MCF 10A (cell line): ENCODE measurements around the gene MCIDAS. TPM values are rescaled to one million over a fixed set of nuclear protein-coding genes. Genes with fewer than 3 reads are reported as not detected.

ENCODE experiments used
- BruUV-seq: library from RNA; stranded (reverse); fragments of 400-500 nt; replicated peaks from 2 replicates; lab custom pipeline; 2021; lab: Mats Ljungman, UMichigan
- CTCF ChIA-PET: fragments of 300-600 bp; sonication (Branson Sonifier 250); formaldehyde crosslinking; extraction: SDS; loops from one replicate; lab custom pipeline; 2021; ENCODE audit warnings: antibody characterized with exemption, inconsistent platforms; lab: Yijun Ruan, JAX
- POLR2A ChIA-PET: fragments of 300-600, 350-650 bp; sonication (Branson Sonifier 250); formaldehyde crosslinking; extraction: SDS; loops from one replicate; lab custom pipeline; 2020; ENCODE audit warnings: antibody characterized with exemption, inconsistent platforms; lab: Yijun Ruan, JAX
- DNase-seq: peaks from one replicate; pipeline ENCODE4 v3.0.0-alpha.2; 2018; ENCODE audit not compliant: unreplicated experiment
- H3K27ac Mint-ChIP-seq: one replicate; pipeline ENCODE4 v1.8.0; 2022; ENCODE audit warnings: mild to moderate bottlenecking, low read depth, mixed read lengths; ENCODE audit not compliant: unreplicated experiment
- H3K27me3 Mint-ChIP-seq: one replicate; pipeline ENCODE4 v1.8.0; 2022; ENCODE audit warnings: mixed read lengths; ENCODE audit not compliant: insufficient read depth, unreplicated experiment
- H3K36me3 Mint-ChIP-seq: one replicate; pipeline ENCODE4 v1.8.0; 2022; ENCODE audit warnings: mild to moderate bottlenecking, moderate library complexity, mixed read lengths; ENCODE audit not compliant: insufficient read depth, unreplicated experiment
- H3K4me1 Mint-ChIP-seq: one replicate; pipeline ENCODE4 v1.8.0; 2022; ENCODE audit warnings: mixed read lengths; ENCODE audit not compliant: insufficient read depth, unreplicated experiment
- H3K4me3 Mint-ChIP-seq: one replicate; pipeline ENCODE4 v1.8.0; 2022; ENCODE audit warnings: mild to moderate bottlenecking, moderate library complexity, mixed read lengths; ENCODE audit not compliant: unreplicated experiment
- H3K9me3 Mint-ChIP-seq: one replicate; pipeline ENCODE4 v1.8.0; 2022; ENCODE audit warnings: mixed read lengths; ENCODE audit not compliant: unreplicated experiment
- CTCF ChIP-seq: fragments of 200-600 bp; IDR thresholded peaks from one replicate; pipeline ENCODE4 v1.8.0; 2022; ENCODE audit warnings: antibody characterized with exemption, mild to moderate bottlenecking; ENCODE audit not compliant: unreplicated experiment
- intact Hi-C: fragments of 100-400 bp; cut with micrococcal nuclease; formaldehyde crosslinking; loops from 2 replicates; pipeline ENCODE4 v1.14.1; 2022
- total RNA-seq: library from RNA; stranded (reverse); gene quantifications from 2 replicates; pipeline ENCODE4 v1.2.3, GENCODE V29; 2022

MCIDAS gene
- total RNA-seq, 1 experiment from 2014 or later, result 1.8 TPM

- POLR2A ChIA-PET, result interaction anchor here (0.6 to 1.7 kb wide), 7 partner anchors 8 to 935 kb away, joined by 3 to 5 read pairs (median 3); partner anchors contain the start of genes DHX29 and MTREX
- Mint-ChIP-seq H3K9me3 (no peaks in the 10 kb centered on the region), H3K4me1 (peaks cover 11% of the 10 kb centered on the region), H3K36me3 (no peaks in the 10 kb centered on the region), H3K27me3 (peaks cover 4% of the 10 kb centered on the region), H3K4me3 (no peak overlapping the region), H3K27ac (no peak overlapping the region)
- TF ChIP-seq CTCF, result no peak
- CTCF ChIA-PET, result interaction anchor here (1.6 kb wide), 1 partner anchor 53 kb away, joined by 4 read pairs; the partner anchor contains the start of gene CCNO
- intact Hi-C loops, result no loop called here
- DNase-seq, result no peak
- no TSS peak for BruUV-seq
These were observed 47.1 kb downstream of the MCIDAS start for GRCh38 chr5:55180016-55180415.

GRCh38 chr5:55177078-55177477 lies 50.0 kb downstream of the MCIDAS start:
- Mint-ChIP-seq H3K27me3 (no peaks in the 10 kb centered on the region), H3K4me3 (peak overlapping the region; percentile 57), H3K36me3 (no peaks in the 10 kb centered on the region), H3K27ac (no peak overlapping the region), H3K4me1 (peaks cover 16% of the 10 kb centered on the region), H3K9me3 (no peaks in the 10 kb centered on the region)
- BruUV-seq, result no TSS peak
- POLR2A ChIA-PET, result interaction anchor here (0.9 to 4.7 kb wide), 3 partner anchors 17 to 131 kb away, joined by 4 to 40 read pairs (median 5); partner anchors contain the start of genes CCNO, DHX29, GPX8 and MTREX
- TF ChIP-seq CTCF, result no peak
- CTCF ChIA-PET, result interaction anchor here (0.7 to 4.1 kb wide), 7 partner anchors 9 to 85 kb away, joined by 3 to 14 read pairs (median 3); partner anchors contain the start of gene GPX8
- no peak for DNase-seq
- intact Hi-C loops, result loop anchor here (10.0 kb wide), 1 partner anchor 128 kb away; the partner anchor contains the start of genes DHX29 and MTREX

- CTCF ChIA-PET, result interaction anchor here (0.6 to 4.1 kb wide), 13 partner anchors 10 to 651 kb away, joined by 3 to 14 read pairs (median 3); partner anchors contain the start of genes DHX29 and GPX8
- Mint-ChIP-seq H3K27ac (no peak overlapping the region), H3K36me3 (no peaks in the 10 kb centered on the region), H3K27me3 (no peaks in the 10 kb centered on the region), H3K9me3 (no peaks in the 10 kb centered on the region), H3K4me1 (peaks cover 16% of the 10 kb centered on the region), H3K4me3 (peak overlapping the region; percentile 57)
- intact Hi-C loops, result loop anchor here (10.0 kb wide), 1 partner anchor 129 kb away; the partner anchor contains the start of genes DHX29 and MTREX
- POLR2A ChIA-PET, result interaction anchor here (0.6 to 4.7 kb wide), 7 partner anchors 15 to 461 kb away, joined by 3 to 40 read pairs (median 4); partner anchors contain the start of genes CCNO, DHX29, GPX8 and MTREX
- BruUV-seq, result no TSS peak
- peak; percentile 10 for TF ChIP-seq CTCF
- DNase-seq, result peak; percentile 66
These were observed 50.8 kb downstream of the MCIDAS start for GRCh38 chr5:55176176-55176818.

GRCh38 chr5:55175781-55176175 lies 51.3 kb downstream of the MCIDAS start:
- H3K36me3 Mint-ChIP-seq, result no peaks in the 10 kb centered on the region
- no peak for DNase-seq

More at GRCh38 chr5:55175781-55176175, 51.3 kb downstream of the MCIDAS start:
- peaks cover 16% of the 10 kb centered on the region for H3K4me1 Mint-ChIP-seq
- no peak overlapping the region for H3K27ac Mint-ChIP-seq
- no peaks in the 10 kb centered on the region for H3K9me3 Mint-ChIP-seq
- H3K27me3 Mint-ChIP-seq, result no peaks in the 10 kb centered on the region
- H3K4me3 Mint-ChIP-seq, result peak overlapping the region; percentile 57
- no peak for TF ChIP-seq CTCF
- ChIA-PET POLR2A (interaction anchor here (0.6 to 4.7 kb wide), 5 partner anchors 14 to 461 kb away, joined by 3 to 40 read pairs (median 4); partner anchors contain the start of genes CCNO, DHX29 and MTREX), CTCF (interaction anchor here (0.6 to 4.1 kb wide), 8 partner anchors 10 to 650 kb away, joined by 3 to 14 read pairs (median 4); no protein-coding TSS in a partner anchor)
- intact Hi-C loops, result loop anchor here (10.0 kb wide), 1 partner anchor 129 kb away; the partner anchor contains the start of genes DHX29 and MTREX
- no TSS peak for BruUV-seq
